ENCODE measurements around the gene MAST3. TPM values are rescaled to one million over a fixed set of nuclear protein-coding genes. Genes with fewer than 3 reads are reported as not detected.

The MAST3 gene
- total and polyA plus RNA-seq, 2 of the 13 experiments (the other 11 are each of a cell fraction or from before 2014, with no cell fraction given): 4.1 to 4.6 TPM

- TF ChIP-seq TRIM22 (IDR thresholded peaks at IDR 0.05): no peak
- TF ChIP-seq ZNF841 (CRISPR knock-in tag; IDR thresholded peaks at IDR 0.05; ENCODE audit: borderline replicate concordance): no peak
- TF ChIP-seq CC2D1A (CRISPR knock-in tag; IDR thresholded peaks at IDR 0.05): no peak
- TF ChIP-seq THAP7 (CRISPR knock-in tag; IDR thresholded peaks at IDR 0.05): no peak
- TF ChIP-seq ZNF337 (CRISPR knock-in tag; IDR thresholded peaks at IDR 0.05; ENCODE audit: borderline replicate concordance, low read depth): no peak
- no peak for TF ChIP-seq ZNF761 (CRISPR knock-in tag; conservative IDR thresholded peaks at IDR 0.05)
- TF ChIP-seq ZNF546 (CRISPR knock-in tag; conservative IDR thresholded peaks at IDR 0.05): peak; percentile 57; the same call in 1 of the 2 replicates
- no peak for TF ChIP-seq ZNF816 (CRISPR knock-in tag; IDR thresholded peaks at IDR 0.05; ENCODE audit: borderline replicate concordance)
- no peak for TF ChIP-seq TEAD2 (CRISPR knock-in tag; IDR thresholded peaks at IDR 0.05)
- no peak for TF ChIP-seq MED13 (CRISPR knock-in tag; IDR thresholded peaks at IDR 0.05)
- no peak for TF ChIP-seq GPN1 (CRISPR knock-in tag; IDR thresholded peaks at IDR 0.05; ENCODE audit: borderline replicate concordance)
- 0 out of 2 replicates have a peak, but pooled peaks have one; percentile 20 for TF ChIP-seq KAT2B (IDR thresholded peaks at IDR 0.05; ENCODE audit: borderline replicate concordance, low read depth, low read length)
- no peak for TF ChIP-seq ZNF142 (CRISPR knock-in tag; IDR thresholded peaks at IDR 0.05)
- no peak for TF ChIP-seq BRCA1 (CRISPR knock-in tag; IDR thresholded peaks at IDR 0.05)
- TF ChIP-seq FUBP1 (CRISPR knock-in tag; IDR thresholded peaks at IDR 0.05; ENCODE audit: borderline replicate concordance): no peak
- TF ChIP-seq RBM22 (optimal IDR thresholded peaks at IDR 0.05; ENCODE audit: low read length): no peak
- TF ChIP-seq NCOR1 (IDR thresholded peaks at IDR 0.05; ENCODE audit: borderline replicate concordance, low read length): peak; percentile 71; the same call in 1 of the 2 replicates
- TF ChIP-seq TAF1 (CRISPR knock-in tag; IDR thresholded peaks at IDR 0.05): peak; percentile 11; the same call in 1 of the 2 replicates
- TF ChIP-seq ZNF598 (CRISPR knock-in tag; IDR thresholded peaks at IDR 0.05; ENCODE audit: borderline replicate concordance): no peak
- TF ChIP-seq BCL6 (CRISPR knock-in tag; IDR thresholded peaks at IDR 0.05): no peak
- 0 out of 2 replicates have a peak, but pooled peaks have one; percentile 53 for TF ChIP-seq GFI1 (CRISPR knock-in tag; IDR thresholded peaks at IDR 0.05; ENCODE audit: borderline replicate concordance)
These were observed 11.8 kb downstream of the MAST3 start (continued) for GRCh38 chr19:18109341-18109732.

Measured in HepG2 (cell line).